Measurements from ENCODE around the gene PAOX. TPM values are rescaled to one million over a fixed set of nuclear protein-coding genes. Genes with fewer than 3 reads are reported as not detected.

PAOX gene
- total and polyA plus RNA-seq, 9 of the 15 experiments (the other 6 are each of a cell fraction or from before 2014, with no cell fraction given) = 0.80 to 6.4 (median 2.6) TPM

GRCh38 chr10:133401500-133401899 is 22.4 kb downstream of the PAOX start (continued):
- no peak for TF ChIP-seq CHD7 (IDR thresholded peaks at IDR 0.05; ENCODE audit: low read depth, low read length)

All from K562 (cell line).